KBM-7 (cell line): Measurements from ENCODE around the gene L3MBTL2.

Source experiments
- DNase-seq: peaks from one replicate; pipeline ENCODE4 v3.0.0-alpha.2; 2015
- in situ Hi-C: fragments of 300-500 bp; cut with MboI; formaldehyde crosslinking; loops from 2 replicates; pipeline ENCODE4 v1.14.3; 2020; ENCODE audit warnings: low sequenced_read_pairs, low pct_unique_long_range_greater_than_20kb, mixed read lengths

L3MBTL2 gene

DNA sequence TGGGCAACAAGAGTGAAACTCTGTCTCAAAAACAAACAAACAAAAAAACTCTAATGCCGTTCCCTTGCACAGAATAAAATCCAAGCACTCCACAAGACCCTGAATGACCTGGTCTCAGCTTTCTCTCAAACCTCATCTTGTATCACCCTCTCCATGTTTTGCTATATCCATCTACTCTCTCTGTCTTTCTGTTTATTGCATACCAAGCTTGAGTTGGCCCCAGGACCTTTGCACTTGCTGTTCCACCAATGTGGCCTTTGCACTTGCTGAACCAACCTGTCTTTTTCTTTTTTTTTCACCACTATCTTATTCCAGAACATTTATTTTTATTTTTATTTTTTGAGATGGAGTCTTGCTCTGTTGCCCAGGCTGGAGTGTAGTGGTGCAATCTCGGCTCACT, 2.0 kb upstream of the L3MBTL2 start:
- no peak for DNase-seq
- in situ Hi-C loops = no loop called here

DNA sequence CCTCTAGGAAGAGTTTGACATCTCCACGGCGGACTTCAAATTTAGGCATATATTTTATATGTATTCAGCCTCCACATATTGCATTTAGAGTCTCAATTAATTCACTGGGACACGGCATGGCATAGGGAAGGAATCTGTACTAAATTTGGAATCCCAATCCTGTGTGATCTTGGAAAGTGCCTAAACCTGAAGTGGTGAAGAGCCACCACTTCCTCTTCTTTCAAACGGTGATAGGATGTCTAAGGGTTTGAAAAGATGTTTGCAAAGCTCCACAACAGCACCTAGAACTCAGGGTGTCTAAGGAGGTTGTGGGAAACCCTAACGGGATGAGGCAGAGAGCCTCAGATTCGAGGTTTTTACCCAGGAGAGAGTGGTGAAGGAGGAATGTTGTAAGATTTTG, 1.0 kb upstream of the L3MBTL2 start:
- DNase-seq = no peak
- in situ Hi-C loops = no loop called here

DNA sequence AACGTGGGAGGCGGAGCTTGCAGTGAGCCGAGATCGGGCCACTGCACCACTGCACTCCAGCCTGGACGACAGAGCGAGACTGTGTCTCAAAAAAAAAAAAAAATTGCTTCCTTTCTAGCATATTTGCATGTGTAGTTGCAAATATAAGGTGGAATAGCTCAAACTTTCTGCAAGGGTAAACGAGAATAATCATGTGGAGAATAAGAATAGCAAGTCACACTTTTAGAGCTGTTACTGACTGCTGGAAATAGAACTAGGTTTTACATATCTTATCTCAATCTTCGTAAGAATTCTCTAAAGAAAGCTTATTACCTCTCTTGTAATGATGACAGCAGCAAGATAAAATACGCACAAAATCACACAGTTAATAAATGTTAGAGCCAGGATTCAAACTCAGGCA, 1.6 kb downstream of the L3MBTL2 start:
- no peak for DNase-seq
- in situ Hi-C loops = no loop called here

DNA sequence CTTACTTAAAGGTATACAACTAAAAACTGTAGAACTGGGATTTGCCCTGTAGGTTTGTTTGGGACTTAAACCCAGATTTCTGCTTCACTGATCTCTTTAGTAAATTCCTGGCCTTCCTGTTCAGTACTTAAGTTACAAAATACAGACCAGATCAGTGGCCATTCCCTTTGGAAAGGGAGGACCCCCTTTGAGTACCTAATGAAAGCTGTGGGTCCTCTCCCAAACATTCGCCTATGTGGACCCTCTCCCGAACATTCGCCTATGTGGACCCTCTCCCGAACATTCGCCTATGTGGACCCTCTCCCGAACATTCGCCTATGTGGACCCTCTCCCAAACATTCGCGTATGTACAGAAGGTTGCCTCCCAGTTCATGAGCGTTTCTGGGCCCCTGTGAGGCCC, 10.3 kb downstream of the L3MBTL2 start:
- in situ Hi-C loops = no loop called here
- DNase-seq = no peak

DNA sequence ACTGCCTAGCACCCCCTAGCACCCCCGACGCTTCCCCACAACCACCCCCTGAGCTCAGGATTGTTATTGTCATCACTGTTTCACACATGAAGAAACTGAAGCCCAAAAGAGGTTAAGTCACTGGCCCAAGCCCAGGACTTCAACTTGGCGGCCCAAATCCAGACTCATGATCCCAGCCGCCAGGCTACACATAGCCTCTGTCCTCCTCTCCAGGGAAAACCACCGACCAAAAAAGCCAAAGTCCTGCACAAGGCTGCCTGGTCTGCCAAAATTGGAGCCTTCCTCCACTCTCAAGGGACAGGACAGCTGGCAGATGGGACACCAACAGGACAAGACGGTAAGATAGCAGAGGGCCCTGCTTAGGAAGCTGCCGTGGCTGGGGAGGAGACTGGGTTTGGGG, 10.8 kb downstream of the L3MBTL2 start:
- DNase-seq = no peak
- in situ Hi-C loops = no loop called here

DNA sequence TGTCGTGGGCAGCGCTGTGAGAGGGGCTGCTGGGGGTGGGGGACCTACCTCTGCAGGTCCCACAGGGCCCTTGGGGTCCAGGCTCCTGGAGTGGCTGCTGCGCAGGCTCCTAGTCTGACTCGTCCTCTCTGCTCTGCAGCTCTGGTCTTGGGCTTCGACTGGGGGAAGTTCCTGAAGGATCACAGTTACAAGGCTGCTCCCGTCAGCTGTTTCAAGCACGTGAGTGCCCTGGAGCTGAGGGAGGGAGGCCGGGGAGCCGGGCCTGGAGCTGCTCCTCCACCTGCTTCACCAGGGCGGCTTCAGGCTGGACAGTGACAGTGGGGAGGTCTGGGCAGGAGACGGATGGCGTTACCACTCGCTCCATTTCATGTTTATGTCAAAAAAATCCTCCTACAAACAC, 11.9 kb downstream of the L3MBTL2 start:
- DNase-seq = no peak
- in situ Hi-C loops = no loop called here

DNA sequence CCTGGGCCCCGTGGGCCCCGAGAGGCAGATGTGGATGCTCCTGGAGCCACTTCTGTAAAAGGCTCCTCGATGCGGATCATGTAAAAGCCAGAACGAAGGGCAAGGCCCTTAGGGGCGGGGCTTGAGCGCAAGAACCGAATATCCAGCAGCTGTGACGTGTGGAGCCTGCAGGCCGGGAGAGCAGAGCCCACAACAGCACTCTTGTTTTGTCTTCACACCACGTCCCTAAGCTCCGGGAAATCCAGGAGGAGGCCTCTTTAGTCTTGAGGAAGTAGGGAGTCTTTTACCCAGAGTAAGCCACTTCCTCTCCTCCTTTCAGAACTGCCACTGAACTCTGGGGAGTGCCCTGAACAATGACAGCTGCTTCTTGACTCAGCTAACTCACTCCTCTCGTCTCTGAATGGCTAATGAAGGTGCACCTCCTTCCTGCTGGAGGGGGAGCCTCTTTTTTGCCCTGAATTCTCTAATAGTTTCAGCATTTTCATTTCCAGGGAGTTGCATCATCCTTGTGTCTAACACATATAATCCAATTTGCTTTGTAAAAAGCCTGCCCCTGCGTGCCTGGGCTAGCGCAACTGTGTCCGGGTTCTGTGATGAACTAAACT, 12.5 kb downstream of the L3MBTL2 start:
- DNase-seq = peak; percentile 93
- in situ Hi-C loops = no loop called here

DNA sequence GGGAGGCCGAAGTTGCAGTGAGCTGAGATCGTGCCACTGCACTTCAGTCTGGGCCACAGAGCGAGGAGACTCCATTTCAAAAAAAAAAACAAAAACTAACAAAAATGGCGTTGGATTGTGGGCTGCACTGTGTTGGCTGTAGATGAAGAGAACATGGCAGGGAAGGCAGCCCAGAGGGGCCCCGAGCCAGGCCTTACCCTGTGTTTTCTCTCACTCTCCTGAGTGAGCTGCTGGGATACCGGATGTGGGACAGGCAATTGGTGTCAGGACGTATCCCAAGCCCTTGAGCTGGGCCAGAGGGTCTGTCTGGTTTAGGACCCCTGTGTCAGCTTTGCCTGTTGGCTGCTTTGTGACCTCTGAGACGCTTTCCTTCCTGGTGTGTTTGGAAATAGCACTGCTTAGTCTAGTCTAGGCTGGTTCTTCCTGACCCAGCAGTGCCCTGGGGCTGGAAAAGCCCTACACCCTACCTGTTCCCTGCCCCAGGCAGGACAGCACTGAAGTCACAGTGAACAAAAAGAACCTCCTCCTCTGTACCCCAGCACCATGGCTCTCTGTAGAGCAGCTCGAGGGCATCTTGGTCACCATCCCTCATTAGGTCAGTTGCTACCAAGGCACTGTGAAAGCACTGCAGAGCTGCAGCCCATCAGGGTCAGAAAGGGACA, 17.9 kb downstream of the L3MBTL2 start:
- DNase-seq = no peak
- in situ Hi-C loops = no loop called here

DNA sequence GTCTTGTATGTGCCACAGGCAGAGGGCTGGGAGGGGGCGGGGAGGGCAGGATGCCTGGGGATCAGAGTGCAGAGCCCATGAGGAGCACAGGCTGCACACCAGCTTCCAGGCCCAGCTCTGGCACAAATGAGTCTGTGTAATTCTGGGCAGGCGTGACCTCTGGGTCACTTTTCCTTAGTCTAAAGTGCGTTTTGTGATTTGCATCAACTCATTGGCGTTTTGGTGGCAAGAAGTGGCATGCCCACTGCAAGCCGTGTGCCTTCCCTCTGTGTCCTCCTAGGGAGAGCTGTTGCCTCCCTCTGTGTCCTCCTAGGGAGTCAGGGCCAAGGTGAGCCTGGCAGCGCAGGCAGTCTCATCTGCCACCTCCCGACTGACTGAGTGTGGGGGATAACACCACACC, 18.4 kb downstream of the L3MBTL2 start:
- no peak for DNase-seq

DNA sequence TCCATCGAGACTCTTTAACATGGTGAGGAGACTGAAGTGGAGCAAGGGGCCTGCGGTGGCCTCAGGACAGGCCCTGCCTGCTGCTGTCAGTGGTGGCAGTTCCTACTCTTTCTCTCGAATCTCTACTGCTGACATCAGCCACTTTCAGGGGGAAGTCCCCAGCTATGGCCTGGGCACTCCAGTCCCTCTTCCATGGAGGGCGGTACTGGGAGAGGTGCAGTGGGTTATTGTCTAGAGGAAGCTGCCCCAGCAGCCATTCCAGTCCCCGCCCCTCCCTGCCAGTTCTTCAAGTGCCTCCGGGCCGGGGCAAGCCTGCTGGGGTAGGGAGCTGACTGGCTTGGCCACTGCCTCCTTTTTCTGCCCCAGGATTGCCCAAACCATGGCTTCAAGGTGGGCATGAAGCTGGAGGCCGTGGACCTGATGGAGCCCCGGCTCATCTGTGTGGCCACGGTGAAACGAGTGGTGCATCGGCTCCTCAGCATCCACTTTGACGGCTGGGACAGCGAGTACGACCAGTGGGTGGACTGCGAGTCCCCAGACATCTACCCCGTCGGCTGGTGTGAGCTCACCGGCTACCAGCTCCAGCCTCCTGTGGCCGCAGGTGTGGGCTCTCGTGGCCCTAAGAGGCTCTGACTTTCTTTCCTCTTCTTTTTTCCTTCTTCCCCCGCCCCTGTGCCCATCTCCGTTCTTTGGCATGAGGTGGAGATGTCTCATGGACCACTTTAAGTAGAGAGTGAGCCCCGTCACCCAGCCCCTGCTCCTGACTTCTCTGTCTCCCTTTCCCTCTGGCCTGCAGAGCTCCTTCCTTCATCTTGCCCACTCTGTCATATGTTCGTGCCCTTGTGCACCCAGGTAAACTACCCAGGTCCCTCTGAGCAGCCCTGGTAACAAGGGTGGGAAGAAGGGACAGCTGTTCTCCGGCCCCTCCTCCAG, 21.9 kb downstream of the L3MBTL2 start:
- DNase-seq = no peak
- in situ Hi-C loops = no loop called here

More for the DNA sequence above, 18.4 kb downstream of the L3MBTL2 start:
- in situ Hi-C loops = no loop called here

DNA sequence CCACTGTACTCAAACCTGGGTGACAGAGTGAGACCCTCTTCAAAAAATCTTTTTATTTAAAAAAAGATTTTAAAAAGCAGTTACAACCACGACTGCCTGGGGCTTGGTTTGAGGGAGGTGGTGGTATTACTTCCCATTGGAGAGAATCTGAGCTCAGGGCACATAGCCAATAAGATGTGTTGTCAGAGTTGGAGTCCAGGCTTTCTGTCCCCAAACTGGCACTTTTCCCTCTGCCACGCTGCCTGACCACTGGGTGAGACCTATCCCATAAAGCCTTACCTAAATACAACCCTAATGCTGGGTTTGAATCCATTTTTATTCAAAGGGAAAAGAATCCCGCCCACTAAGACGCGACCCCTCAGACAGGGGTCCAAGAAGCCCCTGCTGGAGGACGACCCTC, 24.1 kb downstream of the L3MBTL2 start:
- DNase-seq = no peak
- in situ Hi-C loops = no loop called here

DNA sequence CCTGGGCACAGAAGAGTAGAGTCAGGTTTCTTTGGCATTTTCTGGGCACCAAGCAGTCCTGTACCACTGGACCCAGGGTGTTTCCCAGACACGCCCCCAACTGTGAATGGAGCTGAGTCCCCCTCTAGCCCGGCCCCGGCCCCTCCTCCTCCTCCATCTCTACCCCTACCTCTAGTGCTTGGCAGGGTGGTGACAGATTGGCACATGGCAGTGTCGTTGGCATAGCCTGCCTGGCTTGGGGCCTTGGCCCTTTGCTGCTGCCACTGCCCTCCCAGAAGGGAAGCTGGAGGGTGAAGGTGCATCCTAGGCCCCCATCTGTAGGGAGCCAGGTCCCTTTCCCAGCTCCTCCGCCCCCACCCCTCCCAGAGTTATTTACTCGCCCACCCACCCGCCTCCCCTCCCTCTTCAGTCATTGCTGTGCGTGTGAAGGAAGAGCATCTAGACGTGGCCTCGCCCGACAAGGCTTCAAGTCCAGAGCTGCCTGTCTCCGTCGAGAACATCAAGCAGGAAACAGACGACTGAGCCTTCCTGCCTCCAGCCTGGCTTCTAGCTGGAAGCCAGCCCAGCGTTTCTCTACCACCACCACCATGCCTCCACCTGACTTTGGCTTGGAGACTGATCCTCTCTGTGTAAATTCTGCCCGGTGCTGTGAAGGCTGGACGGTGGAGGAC, 24.8 kb downstream of the L3MBTL2 start:
- in situ Hi-C loops = no loop called here

DNA sequence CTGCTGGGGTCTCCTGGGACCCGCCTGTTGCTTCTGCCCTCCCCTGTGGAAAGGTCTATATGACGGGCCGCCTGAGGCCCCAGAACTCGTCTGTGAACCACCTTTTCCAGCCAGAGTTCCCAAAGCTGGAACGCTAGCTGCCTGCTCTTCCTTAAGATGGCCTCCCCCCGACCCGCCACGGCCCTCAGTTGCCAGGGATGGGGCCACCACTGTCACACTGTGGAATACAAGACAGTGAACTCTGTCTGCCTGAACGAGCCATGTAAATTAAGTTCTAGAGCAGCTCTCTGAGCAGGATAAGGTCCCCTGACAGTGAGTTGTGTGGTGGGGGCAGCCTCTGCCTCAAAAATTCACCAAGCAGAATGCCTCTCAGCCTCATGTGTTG, 25.3 kb downstream of the L3MBTL2 start:
- DNase-seq = no peak
- in situ Hi-C loops = no loop called here

More for the DNA sequence above, 24.8 kb downstream of the L3MBTL2 start:
- no peak for DNase-seq

DNA sequence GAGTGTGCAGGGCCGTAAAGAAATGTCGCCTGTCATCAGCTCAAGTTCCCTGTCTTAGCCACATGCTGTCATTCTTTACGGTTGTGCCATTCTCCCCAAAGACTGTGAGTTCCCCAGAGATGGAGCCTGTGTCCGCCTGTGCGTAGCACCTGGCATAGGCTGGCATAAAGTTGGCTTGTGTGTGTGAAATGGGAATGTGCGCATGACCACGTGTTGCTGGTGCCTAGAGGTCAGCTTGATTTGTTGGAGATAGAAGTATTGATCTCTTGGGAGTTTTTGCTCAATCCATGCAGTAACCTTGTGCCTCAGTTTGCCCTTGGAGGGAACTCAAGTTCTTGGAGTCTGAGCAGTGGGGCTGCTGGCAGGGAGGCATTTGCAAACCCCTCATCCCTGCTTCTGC, 26.3 kb downstream of the L3MBTL2 start:
- in situ Hi-C loops = no loop called here
- DNase-seq = no peak

DNA sequence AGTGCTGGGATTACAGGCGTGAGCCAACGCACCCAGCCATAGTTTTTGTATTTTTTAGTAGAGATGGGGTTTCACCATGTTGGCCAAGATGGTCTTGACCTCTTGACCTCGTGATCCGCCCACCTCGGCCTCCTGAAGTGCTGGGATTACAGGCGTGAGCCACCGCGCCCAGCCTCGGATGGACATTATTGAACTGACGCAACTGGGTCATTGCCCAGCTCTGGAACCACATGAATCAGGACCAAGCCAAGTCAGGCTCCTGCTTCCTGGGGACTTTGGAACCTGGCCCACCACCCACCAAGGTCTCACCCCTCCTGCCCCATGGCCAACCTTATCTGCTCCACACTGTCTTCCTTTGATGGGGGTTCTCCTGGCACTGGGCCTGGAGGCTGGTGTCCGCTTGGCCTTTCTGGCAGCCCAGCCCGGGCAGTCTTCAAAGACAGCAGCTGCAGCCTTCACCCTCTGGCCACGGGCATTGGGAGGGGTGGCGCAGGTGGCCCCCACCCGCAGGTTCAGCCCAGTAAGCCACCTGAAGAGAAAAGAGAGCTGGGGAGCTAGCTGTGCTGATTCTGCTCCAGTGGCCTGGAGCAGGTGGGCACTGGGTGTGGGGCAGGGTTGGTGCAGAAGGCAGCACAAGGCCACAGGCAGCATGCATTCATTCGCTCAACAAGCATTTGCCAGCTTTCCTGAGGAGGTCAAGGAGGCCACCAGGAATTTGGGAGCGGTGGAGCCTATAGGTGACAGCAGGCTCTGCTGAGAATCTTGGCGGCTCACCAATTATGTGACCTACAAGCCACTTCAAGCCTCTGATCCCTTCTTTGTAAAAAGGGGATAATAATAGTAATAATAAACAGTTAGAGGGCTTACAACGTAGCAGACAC, 29.9 kb downstream of the L3MBTL2 start:
- DNase-seq = no peak
- in situ Hi-C loops = no loop called here

DNA sequence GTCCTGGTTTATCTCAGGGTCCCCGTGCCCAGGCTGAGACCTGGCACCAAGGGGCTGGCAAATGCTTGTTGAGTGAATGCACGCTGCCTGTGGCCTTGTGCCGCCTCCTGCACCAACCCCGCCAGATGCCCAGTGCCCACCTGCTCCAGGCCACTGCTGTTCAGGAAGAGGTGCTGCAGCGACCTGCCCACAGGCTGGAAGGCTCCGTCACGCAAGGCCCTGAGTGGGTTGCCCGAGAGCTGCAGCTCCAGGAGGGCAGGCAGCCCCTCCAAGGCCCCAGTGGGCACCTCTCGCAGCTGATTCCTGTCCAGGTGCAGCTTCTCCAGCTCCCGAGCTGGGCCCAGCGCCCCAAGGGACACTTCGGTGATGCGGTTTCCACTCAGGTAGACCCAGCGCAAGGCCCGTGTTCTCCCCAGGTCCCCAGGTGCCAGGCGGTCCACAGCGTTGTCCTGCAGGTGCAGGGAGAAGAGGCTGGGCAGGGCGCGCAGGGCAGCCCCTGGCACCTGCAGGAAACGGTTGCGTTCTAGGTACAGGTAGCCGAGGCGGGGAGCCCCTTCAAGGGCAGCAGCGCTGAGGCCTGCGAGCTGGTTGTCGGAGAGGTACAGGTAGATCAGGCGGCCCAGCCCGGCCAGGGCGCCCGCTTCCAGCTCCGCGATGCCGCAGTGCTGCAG, 32.1 kb downstream of the L3MBTL2 start:
- no peak for DNase-seq
- in situ Hi-C loops = no loop called here

DNA sequence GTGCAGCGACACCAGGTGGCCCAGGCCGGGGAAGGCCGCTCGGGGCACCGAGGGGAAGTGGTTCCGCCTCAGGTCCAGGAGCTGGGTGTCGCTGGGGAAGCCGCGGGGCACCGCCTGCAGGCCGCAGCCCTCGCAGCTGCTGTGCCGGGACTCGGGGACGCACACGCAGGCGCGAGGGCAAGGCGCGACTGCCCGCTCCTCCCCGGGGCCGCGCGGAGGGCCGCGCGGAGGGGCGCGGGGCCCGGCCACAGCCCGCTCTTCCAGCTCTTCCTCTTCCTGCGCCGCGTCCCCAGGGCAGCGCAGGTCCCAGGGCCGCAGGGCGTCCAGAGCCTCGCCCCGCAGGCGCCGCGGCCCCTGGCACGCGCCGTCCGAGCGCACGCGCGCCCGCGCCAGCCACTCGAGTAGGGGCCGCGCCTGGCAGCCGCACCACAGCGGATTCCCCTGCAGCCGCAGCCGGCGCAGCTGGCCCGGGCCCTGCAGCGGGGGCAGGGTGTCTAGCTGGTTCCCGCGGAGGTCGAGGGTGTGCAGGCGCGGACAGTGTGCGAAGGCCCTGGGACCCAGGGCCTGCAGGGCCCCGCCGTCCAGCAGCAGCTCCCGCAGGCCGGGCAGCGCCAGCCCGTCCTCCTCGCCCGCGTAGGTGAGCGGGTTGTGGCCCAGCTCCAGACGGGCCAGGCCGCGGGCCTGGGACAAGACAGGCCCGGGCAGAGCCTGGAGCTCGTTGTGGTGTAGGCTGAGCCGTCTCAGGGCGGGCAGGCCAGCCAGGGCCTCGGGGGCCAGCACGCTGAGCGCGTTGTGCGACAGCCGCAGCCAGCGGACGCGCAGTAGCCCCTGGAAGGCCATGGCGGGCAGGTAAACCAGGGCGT, 32.8 kb downstream of the L3MBTL2 start:
- in situ Hi-C loops = no loop called here
- DNase-seq = peak; percentile 52
